ENCODE results near the gene TCF7L2. TPM values are rescaled to one million over a fixed set of nuclear protein-coding genes. Genes with fewer than 3 reads are reported as not detected.

TCF7L2 gene
- total RNA-seq, 1 donor from 2014 or later = 49.3 TPM

- Mint-ChIP-seq H3K4me3 (ENCODE audit: unreplicated experiment) (peak overlapping the region; percentile 0), H3K9me3 (ENCODE audit: unreplicated experiment) (no peaks in the 10 kb centered on the region), H3K27ac (ENCODE audit: unreplicated experiment) (peak overlapping the region; percentile 76), H3K36me3 (ENCODE audit: low read depth, unreplicated experiment) (peaks cover 14% of the 10 kb centered on the region), H3K27me3 (ENCODE audit: unreplicated experiment) (peaks cover 2% of the 10 kb centered on the region), H3K4me1 (ENCODE audit: unreplicated experiment) (peaks cover 80% of the 10 kb centered on the region)
- no peak for TF ChIP-seq CTCF (IDR thresholded peaks at IDR 0.05; ENCODE audit: unreplicated experiment)
- DNase-seq (ENCODE audit: low spot score) = no peak
Observed at GRCh38 chr10:112959207-112959838, 9.3 kb downstream of the TCF7L2 start.

GRCh38 chr10:112960151-112960681 lies 10.2 kb downstream of the TCF7L2 start:
- Mint-ChIP-seq H3K4me1 (ENCODE audit: unreplicated experiment) (peaks cover 82% of the 10 kb centered on the region), H3K27me3 (ENCODE audit: unreplicated experiment) (peaks cover 2% of the 10 kb centered on the region), H3K9me3 (ENCODE audit: unreplicated experiment) (no peaks in the 10 kb centered on the region), H3K36me3 (ENCODE audit: low read depth, unreplicated experiment) (peaks cover 20% of the 10 kb centered on the region), H3K27ac (ENCODE audit: unreplicated experiment) (peak overlapping the region; percentile 76), H3K4me3 (ENCODE audit: unreplicated experiment) (peak overlapping the region; percentile 8)
- TF ChIP-seq CTCF (IDR thresholded peaks at IDR 0.05; ENCODE audit: unreplicated experiment) = no peak
- no peak for DNase-seq (ENCODE audit: low spot score)

- Mint-ChIP-seq H3K4me3 (ENCODE audit: unreplicated experiment) (peak overlapping the region; percentile 14), H3K27me3 (ENCODE audit: unreplicated experiment) (peaks cover 2% of the 10 kb centered on the region), H3K9me3 (ENCODE audit: unreplicated experiment) (no peaks in the 10 kb centered on the region), H3K27ac (ENCODE audit: unreplicated experiment) (peak overlapping the region; percentile 69), H3K36me3 (ENCODE audit: low read depth, unreplicated experiment) (peaks cover 24% of the 10 kb centered on the region), H3K4me1 (ENCODE audit: unreplicated experiment) (peaks cover 79% of the 10 kb centered on the region)
- TF ChIP-seq CTCF (IDR thresholded peaks at IDR 0.05; ENCODE audit: unreplicated experiment) = no peak
- DNase-seq (ENCODE audit: low spot score) = no peak
Observed at GRCh38 chr10:112961609-112962008, 11.6 kb downstream of the TCF7L2 start.

- no peak for TF ChIP-seq CTCF (IDR thresholded peaks at IDR 0.05; ENCODE audit: unreplicated experiment)
- H3K4me1 Mint-ChIP-seq (ENCODE audit: unreplicated experiment) = peaks cover 73% of the 10 kb centered on the region
- DNase-seq (ENCODE audit: low spot score) = no peak
- H3K4me3 Mint-ChIP-seq (ENCODE audit: unreplicated experiment) = no peak overlapping the region
- peaks cover 2% of the 10 kb centered on the region for H3K27me3 Mint-ChIP-seq (ENCODE audit: unreplicated experiment)
- no peaks in the 10 kb centered on the region for H3K9me3 Mint-ChIP-seq (ENCODE audit: unreplicated experiment)
- no peak overlapping the region for H3K27ac Mint-ChIP-seq (ENCODE audit: unreplicated experiment)
- H3K36me3 Mint-ChIP-seq (ENCODE audit: low read depth, unreplicated experiment) = peaks cover 24% of the 10 kb centered on the region
Observed at GRCh38 chr10:112962343-112962742, 12.3 kb downstream of the TCF7L2 start.

- no peak overlapping the region for H3K4me3 Mint-ChIP-seq (ENCODE audit: unreplicated experiment)
- no peak for DNase-seq (ENCODE audit: low spot score)
Observed at GRCh38 chr10:112963835-112964234, 13.8 kb downstream of the TCF7L2 start.

More at GRCh38 chr10:112963835-112964234, 13.8 kb downstream of the TCF7L2 start:
- no peak overlapping the region for H3K27ac Mint-ChIP-seq (ENCODE audit: unreplicated experiment)
- peaks cover 2% of the 10 kb centered on the region for H3K27me3 Mint-ChIP-seq (ENCODE audit: unreplicated experiment)
- no peaks in the 10 kb centered on the region for H3K9me3 Mint-ChIP-seq (ENCODE audit: unreplicated experiment)
- H3K4me1 Mint-ChIP-seq (ENCODE audit: unreplicated experiment) = peaks cover 58% of the 10 kb centered on the region
- H3K36me3 Mint-ChIP-seq (ENCODE audit: low read depth, unreplicated experiment) = peaks cover 24% of the 10 kb centered on the region
- TF ChIP-seq CTCF (IDR thresholded peaks at IDR 0.05; ENCODE audit: unreplicated experiment) = no peak
